Measurements from ENCODE around the gene ENDOV. TPM values are rescaled to one million over a fixed set of nuclear protein-coding genes. Genes with fewer than 3 reads are reported as not detected.

Gene ENDOV
- total RNA-seq, 1 donor from 2014 or later = 30.7 TPM

- Mint-ChIP-seq H3K36me3 (no peaks in the 10 kb centered on the region), H3K27me3 (peaks cover 17% of the 10 kb centered on the region), H3K9me3 (no peaks in the 10 kb centered on the region), H3K4me1 (ENCODE audit: unreplicated experiment) (no peaks in the 10 kb centered on the region), H3K4me3 (no peak overlapping the region), H3K27ac (no peak overlapping the region)
- no peak for DNase-seq (ENCODE audit: extremely low spot score, unreplicated experiment)
- TF ChIP-seq CTCF (conservative IDR thresholded peaks at IDR 0.05) = no peak
These were observed 23.8 kb downstream of the ENDOV start for GRCh38 chr17:80438806-80439205.

DNA sequence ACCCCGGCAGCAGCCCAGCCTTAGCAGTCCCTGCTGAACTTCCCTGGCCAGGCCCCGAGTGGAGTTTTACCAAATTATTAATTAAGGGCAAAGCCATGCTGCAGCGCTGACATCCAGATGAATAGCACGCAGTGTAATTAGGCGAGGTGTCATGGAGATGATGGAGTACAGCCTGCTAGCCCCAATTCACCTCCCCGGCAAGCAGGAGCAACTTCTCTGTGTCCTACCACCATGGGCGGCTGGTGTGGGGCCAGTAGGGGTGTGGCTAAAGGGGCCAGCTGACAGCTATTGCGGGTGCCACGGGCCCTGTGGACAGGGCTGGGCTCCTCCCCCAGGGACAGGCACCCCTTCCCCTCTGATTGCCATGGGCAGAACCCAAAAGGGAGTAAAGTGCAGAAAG is 24.5 kb downstream of the ENDOV start:
- TF ChIP-seq CTCF (conservative IDR thresholded peaks at IDR 0.05) = no peak
- DNase-seq (ENCODE audit: extremely low spot score, unreplicated experiment) = no peak
- no peaks in the 10 kb centered on the region for H3K36me3 Mint-ChIP-seq
- H3K27ac Mint-ChIP-seq = no peak overlapping the region
- no peaks in the 10 kb centered on the region for H3K9me3 Mint-ChIP-seq
- no peaks in the 10 kb centered on the region for H3K4me1 Mint-ChIP-seq (ENCODE audit: unreplicated experiment)
- no peak overlapping the region for H3K4me3 Mint-ChIP-seq
- H3K27me3 Mint-ChIP-seq = peaks cover 17% of the 10 kb centered on the region

- H3K4me1 Mint-ChIP-seq (ENCODE audit: unreplicated experiment) = no peaks in the 10 kb centered on the region
- no peaks in the 10 kb centered on the region for H3K36me3 Mint-ChIP-seq
- no peaks in the 10 kb centered on the region for H3K9me3 Mint-ChIP-seq
- H3K27ac Mint-ChIP-seq = no peak overlapping the region
- DNase-seq (ENCODE audit: extremely low spot score, unreplicated experiment) = peak; percentile 85
- H3K27me3 Mint-ChIP-seq = peaks cover 17% of the 10 kb centered on the region
- no peak overlapping the region for H3K4me3 Mint-ChIP-seq
- peak; percentile 62 for TF ChIP-seq CTCF (conservative IDR thresholded peaks at IDR 0.05)
These were observed 26.2 kb downstream of the ENDOV start for GRCh38 chr17:80441133-80441578.

GRCh38 chr17:80441598-80442322 is 26.8 kb downstream of the ENDOV start:
- TF ChIP-seq CTCF (conservative IDR thresholded peaks at IDR 0.05) = no peak
- no peak for DNase-seq (ENCODE audit: extremely low spot score, unreplicated experiment)
- peaks cover 17% of the 10 kb centered on the region for H3K27me3 Mint-ChIP-seq
- H3K36me3 Mint-ChIP-seq = no peaks in the 10 kb centered on the region
- no peaks in the 10 kb centered on the region for H3K4me1 Mint-ChIP-seq (ENCODE audit: unreplicated experiment)
- H3K9me3 Mint-ChIP-seq = no peaks in the 10 kb centered on the region
- H3K27ac Mint-ChIP-seq = no peak overlapping the region
- no peak overlapping the region for H3K4me3 Mint-ChIP-seq

- H3K27me3 Mint-ChIP-seq = peaks cover 17% of the 10 kb centered on the region
- no peak for DNase-seq (ENCODE audit: extremely low spot score, unreplicated experiment)
- H3K27ac Mint-ChIP-seq = no peak overlapping the region
- TF ChIP-seq CTCF (conservative IDR thresholded peaks at IDR 0.05) = no peak
- no peak overlapping the region for H3K4me3 Mint-ChIP-seq
- H3K36me3 Mint-ChIP-seq = no peaks in the 10 kb centered on the region
- H3K9me3 Mint-ChIP-seq = no peaks in the 10 kb centered on the region
- no peaks in the 10 kb centered on the region for H3K4me1 Mint-ChIP-seq (ENCODE audit: unreplicated experiment)
These were observed 27.3 kb downstream of the ENDOV start for GRCh38 chr17:80442323-80442659.
